H1 (cell line): ENCODE data around the gene SRY. TPM values are rescaled to one million over a fixed set of nuclear protein-coding genes. Genes with fewer than 3 reads are reported as not detected.

Source experiments
- CTCF ChIA-PET: fragments of 300-600 bp; sonication (Branson Sonifier 250); formaldehyde crosslinking; loops from one replicate; lab custom pipeline; 2021; ENCODE audit not compliant: partially characterized antibody; lab: Charles Lee
- POLR2A ChIA-PET: fragments of 300-600 bp; sonication (Branson Sonifier 250); formaldehyde crosslinking; loops from one replicate; lab custom pipeline; 2021; ENCODE audit warnings: inconsistent platforms; ENCODE audit not compliant: partially characterized antibody; lab: Charles Lee
- DNase-seq, 2 experiments: peaks; one replicate each; pipeline versions ENCODE4 v3.0.0 to v3.0.0-alpha.2; 2010 to 2022; ENCODE audit warnings: low spot score in 2 of 2, low read depth in 1 of 2, mixed read lengths in 1 of 2
- FAIRE-seq: peaks from 2 replicates; lab custom pipeline; 2011; peaks lifted over from hg19 to GRCh38; lab: Jason Lieb, UNC
- H2AFZ ChIP-seq: 2 replicates; pipeline ENCODE4 v1.8.1; 2012; ENCODE audit warnings: low read length, inconsistent platforms
- H2AK5ac ChIP-seq: 2 replicates; pipeline ENCODE4 v1.6.1; 2013; ENCODE audit warnings: low read depth, low read length
- H2BK120ac ChIP-seq: replicated peaks from 2 replicates; pipeline ENCODE3; 2013; ENCODE audit warnings: low read depth, low read length, inconsistent platforms
- H2BK12ac ChIP-seq: 2 replicates; pipeline ENCODE4 v1.6.1; 2013; ENCODE audit warnings: low read depth, low read length
- H2BK15ac ChIP-seq: 2 replicates; pipeline ENCODE4 v1.6.1; 2013; ENCODE audit warnings: low read length
- H2BK20ac ChIP-seq: 2 replicates; pipeline ENCODE4 v1.6.1; 2013; ENCODE audit warnings: low read length
- H2BK5ac ChIP-seq: 2 replicates; pipeline ENCODE4 v1.6.1; 2013; ENCODE audit warnings: low read depth, low read length
- H3K14ac ChIP-seq: 2 replicates; pipeline ENCODE4 v1.6.1; 2013; ENCODE audit warnings: inconsistent platforms; ENCODE audit not compliant: insufficient read length
- H3K18ac ChIP-seq: 2 replicates; pipeline ENCODE4 v1.6.1; 2013; ENCODE audit warnings: low read length; ENCODE audit errors: extremely low read depth
- H3K23ac ChIP-seq: 2 replicates; pipeline ENCODE4 v1.6.1; 2013; ENCODE audit warnings: inconsistent platforms; ENCODE audit not compliant: insufficient read length
- H3K23me2 ChIP-seq: 2 replicates; pipeline ENCODE4 v1.6.1; 2013; ENCODE audit warnings: low read depth, low read length
- H3K27ac ChIP-seq: 2 replicates; pipeline ENCODE4 v1.6.1; 2011; ENCODE audit warnings: low read depth, low read length, inconsistent platforms
- H3K27me3 ChIP-seq, 4 experiments: replicated peaks in 1 of 4; 1 replicate in 1 of 4; 2 replicates in 3 of 4; pipeline versions ENCODE4 v1.6.1 to v1.8.1; 2011 to 2013; ENCODE audit warnings: low read length in 3 of 4, mild to moderate bottlenecking in 3 of 4, inconsistent platforms in 2 of 4, mixed read lengths in 2 of 4, moderate library complexity in 1 of 4; ENCODE audit not compliant: control insufficient read depth in 3 of 4, insufficient read depth in 3 of 4; ENCODE audit errors: extremely low read depth in 1 of 4
- H3K36me3 ChIP-seq, 4 experiments: 2 replicates each; pipeline versions ENCODE4 v1.6.1 to v1.8.1; 2011 to 2013; ENCODE audit warnings: mild to moderate bottlenecking in 4 of 4, low read length in 3 of 4, moderate library complexity in 2 of 4, control low read depth in 1 of 4, inconsistent platforms in 1 of 4; ENCODE audit not compliant: insufficient read depth in 4 of 4, control insufficient read depth in 2 of 4
- H3K4ac ChIP-seq: replicated peaks from 2 replicates; pipeline ENCODE3; 2013; ENCODE audit warnings: low read length, low read depth, mixed read lengths, inconsistent platforms; ENCODE audit not compliant: insufficient read length
- H3K4me1 ChIP-seq, 4 experiments: replicated peaks in 1 of 4; 1 replicate in 1 of 4; 2 replicates in 3 of 4; pipeline versions ENCODE4 v1.6.1 to v1.8.1; 2011 to 2013; ENCODE audit warnings: low read length in 3 of 4, inconsistent platforms in 2 of 4, mixed read lengths in 1 of 4; ENCODE audit not compliant: insufficient read depth in 4 of 4, control insufficient read depth in 3 of 4
- H3K4me2 ChIP-seq, 2 experiments: 2 replicates each; pipeline versions ENCODE4 v1.6.1 to v1.8.1; 2011 to 2013; ENCODE audit warnings: low read depth in 2 of 2, low read length in 2 of 2, control low read depth in 1 of 2, inconsistent platforms in 1 of 2, mild to moderate bottlenecking in 1 of 2; ENCODE audit not compliant: insufficient read depth in 1 of 2
- H3K4me3 ChIP-seq, 4 experiments: fragments of 200-600, 300-600 bp in 1 of 4; sonication (generic), shearing (Covaris generic), sonication (Bioruptor Twin) in 1 of 4; 2 replicates each; pipeline versions ENCODE4 v1.5.1 to v1.8.1; 2011 to 2016; ENCODE audit warnings: low read length in 4 of 4, low read depth in 3 of 4, control low read depth in 2 of 4, inconsistent platforms in 2 of 4, mild to moderate bottlenecking in 2 of 4, mixed read lengths in 1 of 4, moderate library complexity in 1 of 4; ENCODE audit not compliant: insufficient read depth in 2 of 4; ENCODE audit errors: extremely low read depth in 1 of 4
- H3K56ac ChIP-seq: replicated peaks from 2 replicates; pipeline ENCODE3; 2013; ENCODE audit warnings: low read depth, mild to moderate bottlenecking, mixed read lengths, low read length, inconsistent platforms; ENCODE audit not compliant: insufficient read length
- H3K79me1 ChIP-seq: 2 replicates; pipeline ENCODE4 v1.6.1; 2013; ENCODE audit warnings: low read depth, low read length, control low read depth
- H3K79me2 ChIP-seq, 2 experiments: 2 replicates each; pipeline versions ENCODE4 v1.6.1 to v1.8.1; 2012 to 2013; ENCODE audit warnings: low read length in 2 of 2, mild to moderate bottlenecking in 2 of 2, inconsistent platforms in 1 of 2; ENCODE audit not compliant: insufficient read depth in 2 of 2, control insufficient read depth in 1 of 2
- H3K9ac ChIP-seq, 4 experiments: replicated peaks in 1 of 4; 1 replicate in 1 of 4; 2 replicates in 3 of 4; pipeline versions ENCODE4 v1.6.1 to v1.8.1; 2011 to 2013; ENCODE audit warnings: low read depth in 3 of 4, low read length in 3 of 4, control low read depth in 2 of 4, mild to moderate bottlenecking in 2 of 4, moderate library complexity in 2 of 4, inconsistent platforms in 1 of 4; ENCODE audit errors: extremely low read depth in 1 of 4
- H3K9me3 ChIP-seq, 2 experiments: 2 replicates each; pipeline versions ENCODE4 v1.6.1 to v1.8.1; 2012 to 2013; ENCODE audit warnings: mild to moderate bottlenecking in 2 of 2, moderate library complexity in 2 of 2, control low read depth in 1 of 2, inconsistent platforms in 1 of 2, low read depth in 1 of 2, low read length in 1 of 2, mixed read lengths in 1 of 2; ENCODE audit not compliant: insufficient read depth in 2 of 2
- H4K20me1 ChIP-seq, 2 experiments: replicated peaks in 1 of 2; 2 replicates each; pipeline versions ENCODE3 to v1.8.1; 2011 to 2013; ENCODE audit warnings: inconsistent platforms in 2 of 2, low read length in 2 of 2, mild to moderate bottlenecking in 1 of 2; ENCODE audit not compliant: insufficient read depth in 2 of 2, control insufficient read depth in 1 of 2
- H4K5ac ChIP-seq: 2 replicates; pipeline ENCODE4 v1.6.1; 2013; ENCODE audit warnings: low read length, low read depth, mixed read lengths, inconsistent platforms; ENCODE audit not compliant: insufficient read length
- H4K8ac ChIP-seq: 2 replicates; pipeline ENCODE4 v1.8.0; 2013; ENCODE audit warnings: mild to moderate bottlenecking, moderate library complexity, low read length, inconsistent platforms; ENCODE audit not compliant: insufficient read depth; ENCODE audit errors: extremely low read depth
- H4K91ac ChIP-seq: replicated peaks from 2 replicates; pipeline ENCODE3; 2013; ENCODE audit warnings: low read length, mixed read lengths, inconsistent platforms; ENCODE audit not compliant: insufficient read length
- BRCA1 ChIP-seq: IDR thresholded peaks from 2 replicates; pipeline ENCODE4 v1.6.1; 2012; ENCODE audit warnings: low read depth, low read length, improper control_type of control experiment
- SIRT6 ChIP-seq: IDR thresholded peaks from one replicate; pipeline ENCODE4 v1.7.1; 2012; ENCODE audit warnings: low read length, inconsistent platforms
- WGBS, 2 experiments: shearing (Covaris generic) in 1 of 2; methylation state at CpG; one replicate each; pipeline versions ENCODE4 v1.1.6 to v1.1.7; 2013 to 2015; ENCODE audit warnings: low lambda C conversion rate in 2 of 2, mixed read lengths in 2 of 2, inconsistent platforms in 1 of 2, low coverage in 1 of 2, missing lambda C conversion rate in 1 of 2; ENCODE audit not compliant: insufficient replicate concordance in 2 of 2, insufficient coverage in 1 of 2, insufficient read length in 1 of 2; ENCODE audit errors: extremely low coverage in 1 of 2, missing lambda C conversion rate in 1 of 2; 5-methylcytosine and 5-hydroxymethylcytosine counted together
- polyA plus RNA-seq, 7 experiments: library from polyadenylated mRNA; depleted of rRNA in 3 of 7; stranded (reverse) in 5 of 7; unstranded in 2 of 7; fragments of >200 nt in 5 of 7; fragments of 200-250 nt in 2 of 7; gene quantifications; 1 replicate in 5 of 7; 2 replicates in 1 of 7; 4 replicates in 1 of 7; pipeline versions ENCODE4 v1.2.1 to v1.2.3, GENCODE V29; 2011 to 2013; ENCODE audit warnings: missing spikeins in 2 of 7, mixed read lengths in 2 of 7
- total RNA-seq: library from RNA; stranded (reverse); fragmentation: NEBNext Ultra II Directional; extraction: Animal tissue kit (Norgen Biotek cat#: 25700); gene quantifications from 2 replicates; pipeline ENCODE4 v1.2.1, GENCODE V29; 2021

SRY gene
- total and polyA plus RNA-seq, 2 of the 8 experiments (the other 6 are each of a cell fraction or from before 2014, with no cell fraction given): 5.9 to 15.1 TPM

DNA sequence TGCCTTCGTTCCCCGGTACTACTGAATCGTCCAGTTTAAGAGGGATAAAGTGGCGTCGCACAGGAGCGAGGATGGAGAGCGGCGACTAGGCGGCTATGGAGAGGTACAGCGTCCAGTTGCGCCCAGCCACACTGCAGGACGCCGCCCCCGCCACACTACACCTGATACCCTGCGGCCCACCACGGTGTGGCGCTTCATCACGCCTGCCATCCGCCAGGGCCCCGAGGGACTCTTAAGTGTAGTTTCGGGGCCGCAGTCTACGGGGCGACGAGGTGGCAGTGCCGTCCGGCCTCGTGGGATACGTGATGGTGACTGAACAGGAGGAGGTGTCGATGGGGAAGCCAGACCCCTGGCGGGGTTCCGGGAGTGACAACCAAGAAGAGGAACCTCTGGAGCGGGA lies 2.3 kb upstream of the SRY start:
- Histone ChIP-seq H2BK15ac (no peak overlapping the region), H3K4me2 (no peak overlapping the region), H3K4me3 (no peak overlapping the region), H3K79me1 (no peaks in the 10 kb centered on the region), H3K9me3 (no peaks in the 10 kb centered on the region), H2BK5ac (no peak overlapping the region), H3K9ac (no peak overlapping the region), H2BK12ac (no peak overlapping the region), H2BK120ac (no peak overlapping the region), H3K14ac (no peak overlapping the region), H3K56ac (no peak overlapping the region), H3K4me1 (peaks cover 0 to 5% (median 1%) of the 10 kb centered on the region in 4 experiments; a peak in 4 of 7 replicates), H3K27me3 (no peaks in the 10 kb centered on the region; a peak in 1 of 7 replicates), H3K4ac (no peak overlapping the region), H4K5ac (no peak overlapping the region), H2BK20ac (no peak overlapping the region), H3K18ac (no peak overlapping the region), H3K79me2 (peaks cover 0 to 4% of the 10 kb centered on the region in 2 experiments; a peak in 1 of 4 replicates), H2AK5ac (no peak overlapping the region), H4K91ac (no peak overlapping the region), H4K20me1 (no peaks in the 10 kb centered on the region), H4K8ac (no peak overlapping the region), H3K36me3 (no peaks in the 10 kb centered on the region), H3K23ac (no peak overlapping the region), H3K23me2 (peaks cover 7% of the 10 kb centered on the region), H3K27ac (no peak overlapping the region), H2AFZ (no peak overlapping the region)
- POLR2A ChIA-PET: no interaction called here
- CTCF ChIA-PET: no interaction called here
- FAIRE-seq: no peak
- no peak for DNase-seq
- WGBS, 2 experiments: 96% methylated on average over 24 of the region's 33 CpGs; no CpG with 5 or more reads in 1 of the 2 experiments
- TF ChIP-seq SIRT6 (no peak), BRCA1 (no peak)
